Neural cell (in vitro differentiated cells): ENCODE data around the gene ZNF688. TPM values are rescaled to one million over a fixed set of nuclear protein-coding genes. Genes with fewer than 3 reads are reported as not detected.

Experiments
- H2AFZ ChIP-seq: fragments of 200-600, 300-800 bp; sonication (generic), shearing (Covaris generic); 2 replicates; pipeline ENCODE4 v1.6.0; 2014; ENCODE audit warnings: low read depth, mild to moderate bottlenecking, antibody characterized with exemption, low read length, moderate library complexity
- H3F3A ChIP-seq: fragments of 200-600 bp; shearing (Covaris generic); 2 replicates; pipeline ENCODE4 v1.6.1; 2016; ENCODE audit warnings: mild to moderate bottlenecking, moderate library complexity, mixed read lengths, antibody characterized with exemption, low read length; ENCODE audit not compliant: insufficient read depth, poor library complexity, severe bottlenecking
- H3K27ac ChIP-seq: fragments of 200-600, 300-800 bp; sonication (generic), shearing (Covaris generic); 2 replicates; pipeline ENCODE4 v1.5.1; 2014; ENCODE audit warnings: mild to moderate bottlenecking, low read length, moderate library complexity
- H3K27me3 ChIP-seq: fragments of 300-800, 200-600 bp; sonication (generic), shearing (Covaris generic); 2 replicates; pipeline ENCODE4 v1.6.0; 2014; ENCODE audit warnings: mild to moderate bottlenecking, low read depth, low read length, moderate library complexity; ENCODE audit not compliant: insufficient read depth
- H3K36me3 ChIP-seq: fragments of 300-800, 200-600 bp; sonication (generic), shearing (Covaris generic); 2 replicates; pipeline ENCODE4 v1.5.1; 2014; ENCODE audit warnings: mild to moderate bottlenecking, antibody characterized with exemption, low read length, moderate library complexity; ENCODE audit not compliant: insufficient read depth
- H3K4me2 ChIP-seq: fragments of 300-800, 200-600 bp; sonication (generic), shearing (Covaris generic); 2 replicates; pipeline ENCODE4 v1.6.0; 2014; ENCODE audit warnings: mild to moderate bottlenecking, low read length
- H3K4me3 ChIP-seq: fragments of 300-800, 200-600 bp; sonication (generic), shearing (Covaris generic); 2 replicates; pipeline ENCODE4 v1.5.1; 2014; ENCODE audit warnings: mild to moderate bottlenecking, low read length, moderate library complexity
- H3K79me2 ChIP-seq: fragments of 200-600 bp; shearing (Covaris generic); replicated peaks from 2 replicates; pipeline ENCODE4 v1.6.0; 2014; ENCODE audit warnings: mild to moderate bottlenecking, low read length, moderate library complexity; ENCODE audit not compliant: insufficient read depth
- H3K9ac ChIP-seq: fragments of 300-800, 200-600 bp; sonication (generic), shearing (Covaris generic); 2 replicates; pipeline ENCODE4 v1.6.1; 2016; ENCODE audit warnings: mild to moderate bottlenecking, low read length, mixed read lengths
- H3K9me2 ChIP-seq: fragments of 200-600 bp; shearing (Covaris generic); 2 replicates; pipeline ENCODE4 v1.6.1; 2016; ENCODE audit warnings: mild to moderate bottlenecking, low read length, mixed read lengths; ENCODE audit not compliant: insufficient read depth
- H3K9me3 ChIP-seq: fragments of 200-600, 300-800 bp; sonication (generic), shearing (Covaris generic); 2 replicates; pipeline ENCODE4 v1.6.1; 2016; ENCODE audit warnings: mild to moderate bottlenecking, mixed run types, low read length, moderate library complexity, mixed read lengths
- H4K20me1 ChIP-seq: fragments of 200-600 bp; shearing (Covaris generic); 2 replicates; pipeline ENCODE4 v1.6.1; 2016; ENCODE audit warnings: mild to moderate bottlenecking, mixed run types; ENCODE audit not compliant: insufficient read depth
- EP300 ChIP-seq: fragments of 450-650 bp; conservative IDR thresholded peaks from 2 replicates; pipeline ENCODE4 v1.6.1; 2014; ENCODE audit warnings: antibody characterized with exemption, mild to moderate bottlenecking, moderate library complexity; ENCODE audit not compliant: poor library complexity, severe bottlenecking
- EZH2 ChIP-seq: fragments of 200-600, 300-800 bp; shearing (Covaris generic), sonication (generic); IDR thresholded peaks from 2 replicates; pipeline ENCODE4 v1.6.1; 2014; ENCODE audit warnings: antibody characterized with exemption, low read length, borderline replicate concordance, mild to moderate bottlenecking; ENCODE audit not compliant: insufficient read depth, poor library complexity, severe bottlenecking
- MXI1 ChIP-seq: fragments of 450-650 bp; conservative IDR thresholded peaks from 2 replicates; pipeline ENCODE4 v1.6.1; 2014; ENCODE audit warnings: antibody characterized with exemption, mild to moderate bottlenecking; ENCODE audit not compliant: poor library complexity, severe bottlenecking
- POLR2AphosphoS5 ChIP-seq: IDR thresholded peaks from 2 replicates; pipeline ENCODE4 v1.6.1; 2012
- RAD21 ChIP-seq: fragments of 450-650 bp; conservative IDR thresholded peaks from 2 replicates; pipeline ENCODE4 v1.6.1; 2014; ENCODE audit warnings: antibody characterized with exemption, mild to moderate bottlenecking, moderate library complexity
- SMC3 ChIP-seq: fragments of 450-650 bp; conservative IDR thresholded peaks from 2 replicates; pipeline ENCODE4 v1.6.1; 2014; ENCODE audit warnings: antibody characterized with exemption, mild to moderate bottlenecking, moderate library complexity; ENCODE audit not compliant: poor library complexity
- TAF1 ChIP-seq: IDR thresholded peaks from 2 replicates; pipeline ENCODE4 v1.6.1; 2012; ENCODE audit warnings: low read depth
- polyA plus RNA-seq: library from polyadenylated mRNA; depleted of rRNA; stranded (reverse); fragments of >200 nt; gene quantifications from 2 replicates; pipeline ENCODE4 v1.2.3, GENCODE V29; 2014
- TF ChIP-seq, protein P1 (sequence below): IDR thresholded peaks from 2 replicates; pipeline ENCODE4 v1.6.1; 2012; ENCODE audit warnings: borderline replicate concordance
- TF ChIP-seq, protein P2 (sequence below): fragments of 450-650 bp; IDR thresholded peaks from 2 replicates; pipeline ENCODE4 v1.5.1; 2014; ENCODE audit warnings: antibody characterized with exemption, mild to moderate bottlenecking, moderate library complexity; ENCODE audit not compliant: poor library complexity, severe bottlenecking

ZNF688 gene
- polyA plus RNA-seq, 1 donor from 2014 or later = 28.4 TPM

- no peaks in the 10 kb centered on the region for H3K27me3 ChIP-seq
These were observed 38.4 kb downstream of the ZNF688 start for GRCh38 chr16:30533146-30533522.

GRCh38 chr16:30532285-30533145, 39.0 kb downstream of the ZNF688 start:
- no peaks in the 10 kb centered on the region for H3K36me3 ChIP-seq
- no peaks in the 10 kb centered on the region for H4K20me1 ChIP-seq
- no peak overlapping the region for H2AFZ ChIP-seq
- TF ChIP-seq, protein P1, sequence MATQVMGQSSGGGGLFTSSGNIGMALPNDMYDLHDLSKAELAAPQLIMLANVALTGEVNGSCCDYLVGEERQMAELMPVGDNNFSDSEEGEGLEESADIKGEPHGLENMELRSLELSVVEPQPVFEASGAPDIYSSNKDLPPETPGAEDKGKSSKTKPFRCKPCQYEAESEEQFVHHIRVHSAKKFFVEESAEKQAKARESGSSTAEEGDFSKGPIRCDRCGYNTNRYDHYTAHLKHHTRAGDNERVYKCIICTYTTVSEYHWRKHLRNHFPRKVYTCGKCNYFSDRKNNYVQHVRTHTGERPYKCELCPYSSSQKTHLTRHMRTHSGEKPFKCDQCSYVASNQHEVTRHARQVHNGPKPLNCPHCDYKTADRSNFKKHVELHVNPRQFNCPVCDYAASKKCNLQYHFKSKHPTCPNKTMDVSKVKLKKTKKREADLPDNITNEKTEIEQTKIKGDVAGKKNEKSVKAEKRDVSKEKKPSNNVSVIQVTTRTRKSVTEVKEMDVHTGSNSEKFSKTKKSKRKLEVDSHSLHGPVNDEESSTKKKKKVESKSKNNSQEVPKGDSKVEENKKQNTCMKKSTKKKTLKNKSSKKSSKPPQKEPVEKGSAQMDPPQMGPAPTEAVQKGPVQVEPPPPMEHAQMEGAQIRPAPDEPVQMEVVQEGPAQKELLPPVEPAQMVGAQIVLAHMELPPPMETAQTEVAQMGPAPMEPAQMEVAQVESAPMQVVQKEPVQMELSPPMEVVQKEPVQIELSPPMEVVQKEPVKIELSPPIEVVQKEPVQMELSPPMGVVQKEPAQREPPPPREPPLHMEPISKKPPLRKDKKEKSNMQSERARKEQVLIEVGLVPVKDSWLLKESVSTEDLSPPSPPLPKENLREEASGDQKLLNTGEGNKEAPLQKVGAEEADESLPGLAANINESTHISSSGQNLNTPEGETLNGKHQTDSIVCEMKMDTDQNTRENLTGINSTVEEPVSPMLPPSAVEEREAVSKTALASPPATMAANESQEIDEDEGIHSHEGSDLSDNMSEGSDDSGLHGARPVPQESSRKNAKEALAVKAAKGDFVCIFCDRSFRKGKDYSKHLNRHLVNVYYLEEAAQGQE = no peak
- no peak for TF ChIP-seq EP300
- TF ChIP-seq, protein P2, sequence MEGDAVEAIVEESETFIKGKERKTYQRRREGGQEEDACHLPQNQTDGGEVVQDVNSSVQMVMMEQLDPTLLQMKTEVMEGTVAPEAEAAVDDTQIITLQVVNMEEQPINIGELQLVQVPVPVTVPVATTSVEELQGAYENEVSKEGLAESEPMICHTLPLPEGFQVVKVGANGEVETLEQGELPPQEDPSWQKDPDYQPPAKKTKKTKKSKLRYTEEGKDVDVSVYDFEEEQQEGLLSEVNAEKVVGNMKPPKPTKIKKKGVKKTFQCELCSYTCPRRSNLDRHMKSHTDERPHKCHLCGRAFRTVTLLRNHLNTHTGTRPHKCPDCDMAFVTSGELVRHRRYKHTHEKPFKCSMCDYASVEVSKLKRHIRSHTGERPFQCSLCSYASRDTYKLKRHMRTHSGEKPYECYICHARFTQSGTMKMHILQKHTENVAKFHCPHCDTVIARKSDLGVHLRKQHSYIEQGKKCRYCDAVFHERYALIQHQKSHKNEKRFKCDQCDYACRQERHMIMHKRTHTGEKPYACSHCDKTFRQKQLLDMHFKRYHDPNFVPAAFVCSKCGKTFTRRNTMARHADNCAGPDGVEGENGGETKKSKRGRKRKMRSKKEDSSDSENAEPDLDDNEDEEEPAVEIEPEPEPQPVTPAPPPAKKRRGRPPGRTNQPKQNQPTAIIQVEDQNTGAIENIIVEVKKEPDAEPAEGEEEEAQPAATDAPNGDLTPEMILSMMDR = no peak
- TF ChIP-seq EZH2 = no peak
- no peak for TF ChIP-seq MXI1
- TF ChIP-seq SMC3 = no peak
- no peak for TF ChIP-seq TAF1
- TF ChIP-seq POLR2AphosphoS5 = no peak
- TF ChIP-seq RAD21 = no peak
- no peak overlapping the region for H3K4me2 ChIP-seq
- peaks cover 11% of the 10 kb centered on the region for H3K79me2 ChIP-seq
- H3K9me2 ChIP-seq = no peaks in the 10 kb centered on the region
- no peak overlapping the region for H3K27ac ChIP-seq
- peaks cover 6% of the 10 kb centered on the region for H3F3A ChIP-seq
- no peaks in the 10 kb centered on the region for H3K27me3 ChIP-seq
- H3K4me3 ChIP-seq = no peak overlapping the region
- no peaks in the 10 kb centered on the region for H3K9me3 ChIP-seq
- H3K9ac ChIP-seq = no peak overlapping the region

More at GRCh38 chr16:30533146-30533522, 38.4 kb downstream of the ZNF688 start:
- Histone ChIP-seq H3K9me3 (no peaks in the 10 kb centered on the region), H3K4me2 (no peak overlapping the region), H3K36me3 (no peaks in the 10 kb centered on the region), H2AFZ (no peak overlapping the region), H3K79me2 (peaks cover 11% of the 10 kb centered on the region), H3K9me2 (no peaks in the 10 kb centered on the region), H4K20me1 (no peaks in the 10 kb centered on the region), H3K9ac (no peak overlapping the region), H3K27ac (no peak overlapping the region), H3F3A (peaks cover 6% of the 10 kb centered on the region), H3K4me3 (no peak overlapping the region)
- TF ChIP-seq RAD21 (no peak), POLR2AphosphoS5 (no peak), EZH2 (no peak), EP300 (no peak), MXI1 (no peak), TAF1 (no peak), SMC3 (no peak)
- TF ChIP-seq, protein P1 = no peak
- TF ChIP-seq, protein P2 = no peak
